Inferior parietal cortex (tissue), 1 donor: ENCODE data around the gene RGS3.

Experiments used
- DNase-seq: peaks from one replicate; pipeline ENCODE4 v3.0.0-alpha.2; 2016; ENCODE audit errors: extremely low spot score

RGS3 gene

DNA sequence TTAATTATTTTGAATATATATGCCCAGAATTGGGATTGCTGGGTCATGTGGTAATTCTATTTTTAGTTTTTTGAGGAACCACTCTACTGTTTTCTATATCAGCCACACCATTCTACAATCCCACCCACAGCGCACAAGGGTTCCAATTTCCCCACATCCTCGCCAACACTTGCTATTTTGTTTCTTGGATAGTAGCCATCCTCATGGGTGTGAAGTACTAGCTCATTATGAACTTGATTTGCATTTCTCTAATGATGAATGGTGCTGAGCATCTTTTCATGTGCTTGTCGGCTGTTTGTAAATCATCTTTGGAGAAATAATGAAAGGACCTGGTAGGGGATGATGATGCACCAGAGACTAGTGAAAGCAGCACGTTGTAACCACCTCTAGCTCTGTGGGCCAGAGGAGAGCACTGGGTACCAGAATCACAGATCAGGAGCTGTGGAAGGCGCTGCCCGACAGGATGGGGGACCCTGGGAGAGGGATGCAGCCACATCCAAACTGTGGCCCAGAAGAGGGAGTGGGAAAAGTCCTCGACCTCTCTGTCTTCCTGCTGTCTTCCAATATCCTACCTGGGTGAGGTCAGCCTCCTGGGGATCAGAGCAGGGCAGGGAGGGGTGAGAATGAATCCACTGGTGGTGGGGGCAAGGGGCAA, 155.4 kb downstream of the RGS3 start:
- DNase-seq = no peak

DNA sequence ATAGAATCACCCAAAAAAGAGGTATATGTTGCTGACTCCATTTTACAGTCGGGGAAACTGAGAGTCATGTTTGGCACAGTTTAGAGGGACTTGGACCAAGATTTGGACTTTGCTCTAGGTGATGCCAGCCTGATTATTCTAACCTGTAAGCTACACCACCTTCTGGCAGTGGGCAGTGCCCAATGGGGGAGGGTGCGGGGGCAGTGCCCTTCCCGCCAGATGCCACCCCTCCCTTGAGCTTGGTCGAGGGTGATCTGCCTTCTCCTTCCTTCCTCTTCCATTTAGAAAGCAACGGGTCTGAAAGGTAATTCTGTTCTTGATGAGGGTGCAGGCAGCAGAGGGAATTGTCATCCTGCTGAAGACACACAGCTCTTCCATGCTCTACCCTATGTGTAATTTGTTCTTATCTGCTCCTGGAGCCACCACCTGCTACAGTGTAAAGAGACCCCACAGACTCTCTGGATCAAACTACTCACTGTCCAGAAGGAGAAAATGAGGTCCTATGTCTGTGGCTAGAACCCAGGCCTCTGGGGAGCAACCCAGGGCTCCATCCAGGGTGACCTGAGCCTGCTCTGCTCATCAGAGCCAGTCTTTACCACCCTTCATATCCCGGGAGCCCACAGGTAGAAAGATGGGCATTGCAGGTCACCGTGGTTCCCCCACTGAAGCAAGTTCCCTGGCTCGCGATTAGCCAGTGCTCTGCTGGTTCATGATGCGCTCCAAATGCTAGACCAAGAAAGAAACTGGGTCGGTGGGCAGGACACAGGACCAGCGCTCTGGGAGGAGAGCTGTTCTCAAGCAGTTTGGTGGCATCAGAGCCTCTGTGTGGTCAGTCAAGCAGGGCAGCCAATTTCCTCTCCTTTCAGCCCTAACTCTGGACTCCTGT, 156.2 kb downstream of the RGS3 start:
- DNase-seq = no peak

DNA sequence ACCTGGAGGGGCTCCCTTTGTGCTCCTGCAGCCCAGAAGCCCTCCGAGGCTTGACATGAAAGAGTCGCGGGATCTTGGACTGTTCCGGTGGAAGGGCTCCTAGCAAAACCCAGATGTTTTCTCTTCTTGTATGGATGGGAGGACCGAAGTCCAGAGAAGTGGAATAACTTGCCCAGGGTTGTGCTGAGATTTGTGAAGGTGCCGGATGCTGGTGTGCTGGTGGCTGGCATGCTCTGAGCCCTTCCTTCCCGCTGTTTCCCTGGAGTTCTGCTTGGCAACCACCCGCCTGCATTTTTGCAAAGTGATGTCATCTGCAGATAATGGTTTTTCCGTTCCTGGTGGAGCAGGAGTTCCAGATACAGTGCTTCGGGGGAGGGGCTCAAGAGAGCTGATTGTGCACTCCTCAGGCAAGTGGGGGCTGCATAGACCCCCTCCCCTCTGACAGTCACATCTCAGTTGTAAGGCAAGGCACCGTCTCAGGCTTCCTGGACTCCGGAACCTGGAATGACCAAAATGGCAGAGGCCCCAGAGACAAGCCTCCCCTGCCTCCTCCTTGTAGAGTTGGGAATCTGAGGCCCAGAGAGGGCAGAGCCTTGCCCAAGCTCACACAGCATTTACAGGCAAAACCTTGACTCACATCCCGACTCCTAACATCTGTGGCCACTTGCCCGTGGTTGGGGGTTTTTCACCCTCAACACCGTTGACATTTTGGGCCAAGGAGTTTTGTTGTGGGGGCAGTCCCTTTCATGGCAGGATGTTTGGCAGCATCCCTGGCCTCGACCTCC, 157.0 kb downstream of the RGS3 start:
- no peak for DNase-seq

DNA sequence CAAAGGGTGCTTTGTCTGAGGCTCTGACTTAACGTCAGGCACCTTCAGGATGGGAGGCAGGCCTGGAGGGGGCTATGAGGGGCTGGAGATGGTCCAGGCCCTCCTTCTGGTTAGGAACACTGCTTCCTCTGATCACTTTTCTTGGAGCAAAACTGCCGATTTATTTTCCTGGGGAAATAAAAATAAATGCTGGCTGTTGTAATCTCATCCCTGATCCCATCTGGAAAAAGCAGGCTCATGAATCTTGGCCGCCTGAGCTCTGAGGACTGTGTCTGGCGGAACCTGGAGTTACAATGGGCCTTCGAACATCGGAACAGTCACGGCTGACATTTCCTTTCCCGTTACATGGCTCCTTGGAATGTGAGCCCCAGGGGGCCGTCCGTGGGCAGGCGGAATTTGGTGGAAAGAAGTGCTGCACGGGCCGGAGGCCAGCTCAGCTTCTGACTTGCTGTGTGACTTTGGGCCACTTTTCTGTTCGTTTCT, 157.8 kb downstream of the RGS3 start:
- DNase-seq = no peak

DNA sequence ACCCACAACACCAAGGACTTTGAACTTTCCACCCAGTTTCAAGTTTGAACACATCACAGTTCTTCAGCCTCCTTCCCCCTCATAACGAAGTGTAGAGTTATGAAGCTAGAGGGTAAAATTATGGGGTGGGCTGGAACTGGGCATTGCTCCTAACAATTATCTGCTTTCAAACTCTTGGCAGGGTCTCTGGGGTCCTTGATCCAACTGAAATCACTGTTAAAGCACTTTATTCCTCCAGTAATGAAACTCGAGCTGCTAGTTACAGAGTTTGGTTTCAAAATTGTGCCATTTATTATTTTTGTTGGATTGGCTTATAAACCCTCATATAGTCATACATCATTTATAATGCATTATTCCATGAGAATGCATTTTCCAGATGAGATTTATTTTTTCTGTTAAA, 158.5 kb downstream of the RGS3 start:
- no peak for DNase-seq

DNA sequence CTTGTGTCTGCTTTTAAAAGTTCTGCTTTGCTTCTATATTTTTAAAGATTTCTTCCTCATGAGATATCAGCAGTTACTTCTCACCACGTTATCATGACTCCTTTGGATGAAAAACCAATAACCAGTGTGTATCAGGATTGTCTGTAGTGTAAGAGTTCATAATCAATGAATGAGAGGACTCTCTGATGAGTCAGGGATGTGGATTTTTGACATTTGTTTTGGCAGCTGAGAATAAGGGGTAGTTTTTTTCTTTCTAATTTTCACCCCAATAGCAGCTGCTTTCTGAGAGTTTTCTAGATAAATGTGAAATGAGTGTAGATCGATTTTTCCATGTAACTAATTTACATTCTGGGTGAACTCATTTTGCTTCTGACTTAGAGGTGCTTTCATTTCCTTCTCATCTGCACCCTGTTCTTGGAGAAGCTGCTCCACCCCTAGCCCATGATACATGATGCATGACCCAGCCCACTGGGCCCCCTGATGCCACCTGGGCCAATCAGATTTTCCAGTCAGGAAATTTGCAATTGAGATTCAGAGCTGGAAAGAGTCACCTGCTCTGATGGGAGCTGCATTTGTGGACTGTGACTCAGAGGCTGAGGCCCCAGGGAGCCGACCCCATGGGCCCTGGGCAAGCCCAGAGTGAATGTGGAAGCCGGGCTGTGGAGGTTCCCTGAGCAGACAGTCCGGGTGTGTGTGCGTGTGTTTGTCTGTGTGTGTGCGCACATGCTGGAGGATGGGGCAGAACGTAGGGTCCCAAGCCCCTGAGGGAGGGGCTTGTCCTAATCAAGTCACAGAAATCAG, 159.3 kb downstream of the RGS3 start:
- no peak for DNase-seq

DNA sequence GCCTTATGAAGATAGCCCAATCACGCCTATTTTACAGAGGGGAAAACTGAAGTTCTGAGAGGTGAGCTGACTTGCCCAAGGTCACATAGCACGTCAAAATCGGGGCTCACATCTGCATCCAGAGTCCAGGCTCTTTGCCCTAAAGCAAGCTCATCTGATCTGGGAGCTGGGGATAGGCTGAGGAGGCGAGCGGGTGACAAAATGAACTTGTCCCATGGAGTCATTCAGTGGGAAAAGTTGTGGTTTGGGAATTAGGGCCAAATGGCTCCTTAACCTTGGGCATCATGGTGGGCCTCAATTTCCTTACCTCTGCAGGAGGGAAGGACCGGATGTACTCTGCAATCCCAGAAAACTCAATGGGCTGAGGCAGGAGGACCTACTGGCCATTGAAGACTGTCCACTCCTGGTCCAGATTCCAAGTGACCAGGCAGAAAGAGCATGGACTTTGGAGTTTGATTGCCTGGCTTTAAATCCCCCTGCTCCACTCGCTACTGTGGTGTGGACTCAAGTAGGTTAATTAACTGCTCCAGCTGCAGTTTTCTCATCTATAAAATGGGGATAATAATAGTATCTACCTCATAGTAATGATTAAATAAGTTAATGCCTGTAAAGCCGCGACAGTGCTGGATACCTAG, 160.4 kb downstream of the RGS3 start:
- no peak for DNase-seq

DNA sequence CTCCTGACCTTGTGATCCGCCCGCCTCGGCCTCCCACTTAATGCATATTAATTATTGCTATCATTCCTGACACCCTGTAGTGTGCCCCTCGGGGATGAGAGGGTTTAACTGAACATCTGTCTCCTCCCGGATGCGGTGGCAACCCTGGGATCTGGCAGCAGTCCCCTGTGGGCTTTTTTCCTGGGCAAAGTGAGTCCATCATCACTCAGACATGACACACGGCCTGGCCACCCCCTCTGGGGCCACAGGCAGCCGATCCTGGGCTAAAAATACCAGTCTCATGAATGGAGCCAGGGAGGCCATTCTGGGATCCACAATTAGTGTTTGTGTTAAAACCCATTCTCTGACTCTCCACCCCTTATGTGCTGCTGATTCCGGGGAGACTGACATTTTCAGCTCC, 161.2 kb downstream of the RGS3 start:
- DNase-seq = no peak

DNA sequence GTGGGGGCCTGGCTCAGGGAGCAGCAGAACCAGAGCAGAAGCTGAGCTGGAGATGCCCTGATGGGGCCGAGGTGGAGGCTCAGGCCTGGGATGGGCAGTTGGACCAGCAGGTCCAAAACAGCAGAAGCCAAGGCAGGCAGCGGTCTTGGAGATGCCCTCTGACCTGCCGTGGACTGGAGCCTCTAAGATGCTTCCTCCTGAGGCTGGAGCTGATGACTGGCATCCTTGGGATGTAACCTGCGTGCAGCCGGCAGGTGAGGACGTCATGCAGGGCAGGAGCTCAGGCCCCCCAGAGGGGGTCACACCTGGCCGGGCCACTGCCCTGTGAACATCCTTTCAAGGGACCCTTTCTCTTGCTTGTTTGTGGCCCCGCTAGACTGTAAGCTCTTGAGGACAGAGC, 162.0 kb downstream of the RGS3 start:
- no peak for DNase-seq

DNA sequence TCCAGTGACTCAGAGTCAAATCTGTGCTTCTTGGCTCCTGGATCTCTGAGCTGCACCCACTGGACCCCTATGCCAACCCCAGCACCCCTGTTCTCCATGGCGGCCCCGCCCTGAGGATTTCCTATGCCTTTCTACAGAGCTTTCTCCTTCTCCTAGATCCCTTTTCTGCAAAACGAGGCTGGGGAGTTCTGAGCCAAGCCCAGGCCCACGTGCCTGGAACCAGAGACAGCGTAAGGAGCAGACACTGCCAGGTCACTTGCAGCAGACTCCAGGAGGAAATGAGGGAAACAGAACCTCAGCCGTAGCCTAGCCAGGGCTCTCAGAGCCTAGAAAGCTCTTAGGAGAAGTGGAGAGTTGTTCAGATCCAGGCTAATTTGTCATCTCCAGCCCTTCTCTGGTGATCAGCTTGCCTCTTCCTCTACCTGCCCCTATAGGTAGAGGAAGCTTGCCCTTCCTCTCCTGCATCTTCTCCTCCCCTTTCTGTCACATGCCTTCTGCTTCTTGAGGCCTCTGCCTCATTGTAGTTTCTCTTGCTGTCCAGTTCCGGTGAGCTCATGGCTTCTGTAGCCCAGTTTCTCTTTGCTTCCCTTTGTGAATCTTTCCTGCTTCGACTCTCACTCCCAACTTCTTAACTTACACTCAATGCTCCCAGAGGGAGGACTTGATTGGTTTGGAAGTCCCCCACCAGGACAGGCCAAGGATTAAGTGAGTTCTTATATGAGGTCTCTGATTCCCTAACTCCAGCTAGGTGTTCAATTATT, 163.4 kb downstream of the RGS3 start:
- DNase-seq = no peak

DNA sequence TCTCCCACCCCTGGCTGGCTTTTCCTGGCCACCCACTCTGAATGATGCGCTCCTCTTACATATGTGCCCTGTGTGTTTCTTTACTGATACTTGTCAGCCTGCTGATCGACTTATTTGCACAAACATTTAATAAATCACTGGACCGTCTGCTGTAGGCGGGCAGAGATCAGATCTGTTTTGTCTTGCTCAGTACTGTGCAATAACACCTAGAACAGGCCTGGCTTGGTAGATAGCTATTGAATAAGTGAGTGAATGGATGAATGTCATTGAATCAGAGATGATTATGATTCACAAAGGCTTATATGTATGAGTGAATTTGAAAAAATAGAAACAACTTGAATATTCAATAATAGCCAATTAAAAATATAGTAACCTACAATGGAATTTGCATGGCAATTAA, 165.1 kb downstream of the RGS3 start:
- DNase-seq = no peak

DNA sequence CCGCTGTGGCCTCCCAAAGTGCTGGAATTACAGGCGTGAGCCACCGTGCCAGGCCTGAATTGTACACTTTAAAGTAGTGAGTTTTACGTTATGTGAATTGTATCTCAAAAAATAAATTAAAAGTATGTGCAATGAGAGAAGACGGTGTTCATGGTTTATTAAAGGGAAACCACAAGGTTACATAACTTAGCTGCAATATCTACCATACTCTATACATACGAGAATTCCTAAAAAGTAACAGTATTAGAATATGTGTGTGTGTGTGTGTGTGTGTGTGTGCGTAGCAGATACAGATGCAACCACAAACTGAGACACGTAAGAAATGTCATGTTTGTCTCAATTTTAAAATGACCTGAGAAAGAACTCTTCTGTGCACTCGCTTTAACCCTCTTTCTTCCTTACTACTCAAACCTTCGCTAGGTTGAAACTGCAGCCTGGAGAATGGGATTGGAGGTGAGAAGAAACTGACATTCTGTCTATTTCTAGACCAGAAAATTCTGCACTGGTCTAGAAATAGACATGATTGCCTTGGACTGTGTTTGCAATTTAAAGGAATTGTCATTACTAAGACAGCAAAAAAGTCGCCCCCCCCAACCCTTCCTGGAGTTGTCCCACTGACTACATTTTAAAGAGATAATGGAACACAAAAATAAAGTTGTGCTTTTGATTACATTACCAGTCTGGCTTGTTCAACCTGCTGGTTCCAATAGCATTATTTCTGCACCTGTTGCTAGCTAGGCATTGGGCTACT, 167.0 kb downstream of the RGS3 start:
- no peak for DNase-seq

DNA sequence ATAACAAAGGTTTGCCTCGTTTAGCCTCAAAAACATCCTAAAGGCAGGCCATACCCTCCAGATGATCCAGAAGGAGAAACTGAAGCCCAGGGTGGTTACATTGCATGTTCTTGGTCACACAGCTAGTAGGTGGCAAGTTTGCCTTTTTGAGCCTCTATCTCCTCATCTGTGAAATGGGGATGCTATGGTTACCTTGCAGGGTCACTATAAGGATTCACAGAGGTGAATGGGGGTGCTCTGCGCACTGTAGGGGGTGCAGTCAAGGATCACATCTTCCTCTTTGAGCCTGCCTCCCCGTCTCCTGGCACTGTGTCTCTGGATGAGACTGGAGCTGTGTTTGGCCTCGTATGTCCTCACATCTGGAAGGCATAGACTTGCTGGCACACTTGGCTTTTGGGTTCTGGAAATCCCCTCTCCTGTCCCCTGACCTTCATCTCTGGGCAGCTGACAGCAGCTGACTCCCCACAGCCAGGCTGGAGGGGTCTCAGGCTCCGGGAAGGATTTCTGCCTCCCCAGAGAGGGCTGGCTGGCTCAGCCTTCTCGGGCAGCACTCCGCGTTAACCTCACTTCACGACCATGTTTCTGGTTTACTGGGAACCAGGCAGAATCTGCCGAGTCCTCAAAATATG, 167.7 kb downstream of the RGS3 start:
- DNase-seq = no peak

DNA sequence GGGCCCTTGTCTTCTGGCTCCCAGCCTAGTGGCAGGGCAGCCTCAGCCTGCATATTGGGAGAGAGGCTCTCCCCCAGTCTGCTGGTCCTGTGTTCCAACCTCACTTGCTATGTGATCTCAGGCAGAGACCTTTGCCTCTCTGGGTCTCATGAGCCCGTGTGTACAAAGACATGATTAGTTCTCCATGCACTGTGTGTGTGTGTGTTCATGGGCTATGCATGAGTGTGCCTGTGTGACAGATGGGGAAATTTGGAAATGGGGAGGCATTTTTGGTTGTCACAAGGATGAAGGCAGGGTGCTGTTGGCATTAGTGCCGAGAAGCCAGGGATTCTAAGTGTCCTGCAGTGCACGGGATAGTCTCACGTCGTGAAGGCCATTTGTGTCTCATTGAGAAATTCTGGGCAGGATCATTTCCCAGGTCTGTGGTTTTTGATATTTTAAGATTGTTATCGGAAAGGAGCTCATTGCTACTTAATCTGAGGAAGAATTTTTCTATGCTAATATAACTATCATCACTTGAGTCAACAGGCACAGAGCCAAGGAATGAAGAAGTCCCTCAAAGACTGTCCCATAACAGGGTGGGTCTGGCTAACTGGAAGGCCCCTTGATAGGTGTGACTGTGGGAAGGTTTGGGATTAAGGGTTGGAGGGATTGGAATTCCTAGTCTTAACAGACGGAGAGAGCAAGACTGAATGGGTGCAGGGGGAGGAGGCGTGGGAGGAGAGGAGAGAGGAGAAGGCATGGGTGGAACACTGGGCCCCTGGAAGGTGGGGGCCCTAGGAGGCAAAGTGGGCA, 168.5 kb downstream of the RGS3 start:
- no peak for DNase-seq

DNA sequence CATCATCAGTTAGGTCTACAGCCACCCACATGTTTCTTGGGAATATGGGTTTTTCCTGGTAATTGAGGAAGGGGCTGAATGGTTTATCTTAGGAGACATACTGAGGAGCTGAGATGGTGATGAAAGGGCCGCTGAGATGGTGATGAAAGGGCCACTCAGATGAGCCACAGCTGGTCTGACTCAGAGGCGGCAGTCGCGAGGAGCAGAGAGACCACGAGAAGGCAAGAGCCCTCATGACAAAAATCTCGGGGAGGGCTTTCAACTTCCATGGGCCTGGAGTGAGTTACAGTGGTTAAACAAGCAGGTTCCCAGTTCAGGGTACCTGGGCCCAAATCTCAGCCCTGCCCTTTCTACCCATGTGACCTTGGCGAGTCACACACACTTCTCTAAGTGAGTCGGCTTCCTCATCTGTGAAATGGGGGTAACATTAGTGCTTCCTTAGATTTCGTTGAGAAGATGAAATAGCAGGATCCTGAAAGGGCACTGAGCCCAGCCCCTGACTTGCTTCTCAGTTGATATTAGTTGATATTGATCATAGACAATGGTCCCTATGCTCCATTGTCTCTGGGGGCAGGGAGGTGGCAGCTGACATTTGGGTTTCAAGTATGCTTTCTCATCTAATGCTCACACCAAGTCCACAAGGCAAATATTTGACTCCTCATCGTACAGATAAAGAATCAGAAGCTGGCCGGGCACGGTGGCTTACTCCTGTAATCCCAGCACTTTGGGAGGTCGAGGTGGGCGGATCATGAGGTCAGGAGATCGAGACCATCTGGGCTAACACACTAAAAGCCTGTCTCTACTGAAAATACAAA, 169.5 kb downstream of the RGS3 start:
- no peak for DNase-seq

DNA sequence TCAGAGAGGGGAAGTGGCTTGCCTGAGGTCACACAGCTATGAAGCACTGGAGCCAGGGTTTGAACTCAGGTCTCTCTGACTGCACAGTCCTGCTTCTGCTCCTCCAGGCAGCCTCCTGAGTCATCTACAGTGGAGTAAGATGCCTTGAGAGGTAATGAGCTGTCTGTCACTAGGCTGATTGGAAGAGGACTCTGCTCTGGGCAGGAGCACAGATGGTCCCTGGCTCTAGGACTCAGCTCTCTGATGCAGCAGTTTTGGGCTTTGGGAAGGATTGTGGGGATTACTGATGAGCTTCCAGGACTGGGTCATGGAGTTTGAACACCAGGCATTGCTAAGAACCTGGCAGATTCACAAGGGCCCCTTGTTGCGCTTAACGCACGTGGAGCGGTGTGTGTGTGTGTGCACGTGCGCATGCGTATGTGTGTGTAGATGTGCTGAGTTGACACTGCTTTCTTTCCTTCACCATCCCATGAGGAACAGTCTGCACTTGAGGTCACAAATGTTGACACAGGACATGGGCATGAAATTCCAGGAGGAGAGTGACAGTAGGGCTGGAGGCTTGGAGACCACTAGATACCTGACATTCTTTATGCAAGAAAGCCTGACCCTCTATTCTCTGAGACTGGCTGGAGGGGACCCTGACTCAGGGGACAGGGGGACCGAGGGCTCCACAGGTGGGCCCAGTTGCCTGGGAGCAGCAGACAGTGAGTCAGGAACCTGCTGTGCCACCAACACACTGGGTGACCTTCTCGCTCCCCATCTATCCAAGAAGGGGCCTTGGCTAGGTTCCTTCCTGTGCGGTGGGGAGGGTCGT, 170.5 kb downstream of the RGS3 start:
- no peak for DNase-seq
